ACC112 (cell line): ENCODE data around the gene DEAF1.
"Not testable (repeated sequence)": the region's sequence is repeated elsewhere in the genome, so short reads cannot be mapped to it uniquely, and the experiment has no call there.

ENCODE experiments used
- H2AFZ ChIP-seq: fragments of 200-600 bp; sonication (generic); one replicate; pipeline ENCODE4 v1.6.0; 2017; ENCODE audit warnings: antibody characterized with exemption, low read length; ENCODE audit not compliant: unreplicated experiment
- H3K27ac ChIP-seq: fragments of 200-600 bp; sonication (generic); 2 replicates; pipeline ENCODE4 v1.5.1; 2014; ENCODE audit warnings: low read depth, mild to moderate bottlenecking, antibody characterized with exemption, low read length, moderate library complexity
- H3K27me3 ChIP-seq: fragments of 200-600 bp; sonication (generic); 2 replicates; pipeline ENCODE4 v1.6.1; 2014; ENCODE audit warnings: mild to moderate bottlenecking, antibody characterized with exemption, low read length, moderate library complexity, mixed read lengths; ENCODE audit not compliant: insufficient read depth
- H3K36me3 ChIP-seq: fragments of 200-600 bp; sonication (generic); 2 replicates; pipeline ENCODE4 v1.6.1; 2016; ENCODE audit warnings: mild to moderate bottlenecking, antibody characterized with exemption, low read length, moderate library complexity, mixed read lengths; ENCODE audit not compliant: insufficient read depth
- H3K4me1 ChIP-seq: fragments of 200-600 bp; sonication (generic); one replicate; pipeline ENCODE4 v1.6.1; 2016; ENCODE audit warnings: low read length, mixed read lengths; ENCODE audit not compliant: insufficient read depth, unreplicated experiment, control insufficient read depth
- H3K4me3 ChIP-seq: fragments of 200-600 bp; sonication (generic); 2 replicates; pipeline ENCODE4 v1.5.1; 2014; ENCODE audit warnings: mild to moderate bottlenecking, low read depth, low read length
- H3K79me2 ChIP-seq: fragments of 200-600 bp; sonication (generic); one replicate; pipeline ENCODE4 v1.6.0; 2016; ENCODE audit warnings: low read length; ENCODE audit not compliant: control insufficient read depth, unreplicated experiment, insufficient read depth

Gene DEAF1

GRCh38 chr11:690738-691633 lies 4.0 kb downstream of the DEAF1 start:
- Histone ChIP-seq H3K4me3 (no peak overlapping the region), H3K36me3 (peaks cover 14% of the 10 kb centered on the region; the same call in 1 of the 2 replicates), H3K27me3 (no peaks in the 10 kb centered on the region), H3K79me2 (peaks cover 33% of the 10 kb centered on the region), H3K27ac (no peak overlapping the region), H2AFZ (no peak overlapping the region), H3K4me1 (peaks cover 9% of the 10 kb centered on the region)

DNA sequence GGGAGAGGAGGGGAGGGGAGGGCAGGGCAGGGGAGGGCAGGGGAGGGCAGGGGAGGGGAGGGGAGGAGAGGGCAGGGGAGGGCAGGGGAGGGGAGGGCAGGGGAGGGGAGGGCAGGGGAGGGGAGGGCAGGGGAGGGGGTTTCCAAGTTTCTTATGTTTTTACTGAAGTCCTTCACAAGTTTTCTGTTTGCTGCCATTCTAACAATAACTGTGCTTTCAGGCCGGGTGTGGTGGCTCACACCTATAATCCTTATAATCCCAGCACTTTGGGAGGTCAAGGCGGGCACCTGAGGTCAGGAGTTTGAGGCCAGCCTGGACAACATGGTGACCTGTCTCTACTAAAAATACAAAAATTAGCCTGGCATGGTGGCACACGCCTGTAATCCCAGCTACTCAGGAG lies 4.8 kb downstream of the DEAF1 start:
- Histone ChIP-seq H3K79me2 (peaks cover 33% of the 10 kb centered on the region), H3K36me3 (peaks cover 14% of the 10 kb centered on the region; the same call in 1 of the 2 replicates)
- not testable (repeated sequence) for H3K27me3 ChIP-seq, H3K4me3 ChIP-seq, H2AFZ ChIP-seq, H3K27ac ChIP-seq, H3K4me1 ChIP-seq

GRCh38 chr11:689625-690024 lies 5.4 kb downstream of the DEAF1 start:
- Histone ChIP-seq H3K79me2 (peaks cover 33% of the 10 kb centered on the region), H3K27ac (no peak overlapping the region), H3K27me3 (no peaks in the 10 kb centered on the region), H3K4me1 (peaks cover 9% of the 10 kb centered on the region), H3K4me3 (no peak overlapping the region), H3K36me3 (peaks cover 16% of the 10 kb centered on the region; the same call in 1 of the 2 replicates), H2AFZ (no peak overlapping the region)

- Histone ChIP-seq H3K36me3 (peaks cover 19% of the 10 kb centered on the region; the same call in 1 of the 2 replicates), H2AFZ (no peak overlapping the region), H3K27me3 (no peaks in the 10 kb centered on the region), H3K79me2 (peaks cover 27% of the 10 kb centered on the region), H3K4me3 (no peak overlapping the region), H3K4me1 (peaks cover 9% of the 10 kb centered on the region), H3K27ac (no peak overlapping the region)
These were observed 6.3 kb downstream of the DEAF1 start for GRCh38 chr11:688681-689080.

DNA sequence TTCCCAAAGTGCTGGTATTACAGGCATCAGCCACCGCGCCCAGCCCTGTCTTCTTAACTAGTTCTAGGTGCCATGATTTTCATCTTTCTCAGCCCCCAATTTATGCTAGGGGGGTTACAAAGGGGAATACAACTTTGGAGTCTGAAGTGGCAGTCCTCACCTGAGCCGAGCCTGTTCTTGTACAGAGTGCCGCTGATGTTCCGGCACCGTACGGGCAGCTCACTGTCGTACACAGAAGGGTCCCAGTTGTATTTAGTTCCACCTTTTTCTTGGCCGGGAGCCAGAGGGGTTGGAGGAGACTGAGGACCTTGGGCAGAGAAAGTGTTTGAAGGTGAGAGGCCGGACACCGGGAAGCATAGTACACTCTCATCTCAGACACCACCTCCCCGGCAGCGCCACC lies 7.3 kb downstream of the DEAF1 start:
- Histone ChIP-seq H3K4me1 (peaks cover under 1% of the 10 kb centered on the region), H3K4me3 (no peak overlapping the region), H3K27ac (no peak overlapping the region), H2AFZ (no peak overlapping the region), H3K27me3 (no peaks in the 10 kb centered on the region), H3K36me3 (peaks cover 23% of the 10 kb centered on the region), H3K79me2 (peaks cover 18% of the 10 kb centered on the region)

GRCh38 chr11:686451-687243 lies 8.4 kb downstream of the DEAF1 start:
- peaks cover 8% of the 10 kb centered on the region for H3K79me2 ChIP-seq
- H3K4me1 ChIP-seq = no peaks in the 10 kb centered on the region
- peaks cover 29% of the 10 kb centered on the region for H3K36me3 ChIP-seq
- no peak overlapping the region for H3K4me3 ChIP-seq
- no peak overlapping the region for H2AFZ ChIP-seq
- H3K27me3 ChIP-seq = no peaks in the 10 kb centered on the region
- no peak overlapping the region for H3K27ac ChIP-seq

DNA sequence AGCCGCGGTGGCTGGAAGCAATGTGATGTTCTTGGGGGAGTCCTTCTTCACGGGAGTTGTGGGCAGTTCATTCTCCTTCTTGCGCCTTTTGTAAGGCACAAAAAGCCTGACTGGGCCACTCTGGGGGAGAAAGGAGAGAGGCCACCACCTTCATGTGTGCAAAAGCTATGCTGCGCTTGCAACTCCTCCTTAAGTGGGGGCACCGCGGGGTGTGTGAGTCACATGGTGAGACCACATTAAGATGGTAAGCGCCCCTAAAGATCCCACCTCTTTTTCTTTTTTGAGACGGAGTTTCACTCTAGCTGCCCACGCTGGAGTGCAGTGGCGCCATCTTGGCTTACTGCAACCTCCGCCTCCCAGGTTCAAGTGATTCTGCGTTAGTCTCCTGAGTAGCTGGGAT lies 14.1 kb downstream of the DEAF1 start:
- Histone ChIP-seq H3K27ac (no peak overlapping the region), H3K4me1 (no peaks in the 10 kb centered on the region), H3K4me3 (no peak overlapping the region), H2AFZ (no peak overlapping the region), H3K36me3 (peaks cover 26% of the 10 kb centered on the region), H3K27me3 (no peaks in the 10 kb centered on the region), H3K79me2 (no peaks in the 10 kb centered on the region)

- H3K79me2 ChIP-seq = no peaks in the 10 kb centered on the region
- no peaks in the 10 kb centered on the region for H3K4me1 ChIP-seq
- H3K27ac ChIP-seq = no peak overlapping the region
- H2AFZ ChIP-seq = no peak overlapping the region
- no peak overlapping the region for H3K4me3 ChIP-seq
- no peaks in the 10 kb centered on the region for H3K27me3 ChIP-seq
- H3K36me3 ChIP-seq = peaks cover 26% of the 10 kb centered on the region
These were observed 14.5 kb downstream of the DEAF1 start for GRCh38 chr11:680476-680875.

- H3K4me1 ChIP-seq = no peaks in the 10 kb centered on the region
- no peaks in the 10 kb centered on the region for H3K27me3 ChIP-seq
- no peak overlapping the region for H3K4me3 ChIP-seq
- H3K79me2 ChIP-seq = no peaks in the 10 kb centered on the region
- H3K27ac ChIP-seq = no peak overlapping the region
- H2AFZ ChIP-seq = no peak overlapping the region
- H3K36me3 ChIP-seq = peaks cover 24% of the 10 kb centered on the region
These were observed 15.5 kb downstream of the DEAF1 start for GRCh38 chr11:679271-680207.

- Histone ChIP-seq H3K79me2 (no peaks in the 10 kb centered on the region), H2AFZ (no peak overlapping the region), H3K36me3 (peaks cover 32% of the 10 kb centered on the region), H3K4me3 (no peak overlapping the region), H3K27me3 (no peaks in the 10 kb centered on the region), H3K27ac (no peak overlapping the region), H3K4me1 (no peaks in the 10 kb centered on the region)
These were observed 16.7 kb downstream of the DEAF1 start for GRCh38 chr11:678297-678696.
